Measurements from ENCODE around the gene SEL1L.

Gene SEL1L

GRCh38 chr14:81478446-81478845 lies 55.2 kb downstream of the SEL1L start:
- Histone ChIP-seq H2AFZ (ENCODE audit: low read depth, low read length, severe bottlenecking) (no peak overlapping the region), H3K27ac (ENCODE audit: low read depth, low read length) (no peak overlapping the region), H4K20me1 (ENCODE audit: low read depth, low read length) (no peaks in the 10 kb centered on the region), H3K9me2 (replicated peaks; ENCODE audit: insufficient read depth, low read length) (no peaks in the 10 kb centered on the region), H3K27me3 (ENCODE audit: low read length) (no peaks in the 10 kb centered on the region), H3K36me3 (ENCODE audit: low read length) (peaks cover 39% of the 10 kb centered on the region), H3K9ac (ENCODE audit: low read length) (no peak overlapping the region), H3K9me3 (ENCODE audit: insufficient read depth, low read length) (no peaks in the 10 kb centered on the region), H3K79me2 (ENCODE audit: insufficient read depth, low read length) (no peaks in the 10 kb centered on the region), H3K4me3 (ENCODE audit: insufficient read depth, low read length, poor library complexity, severe bottlenecking) (no peak overlapping the region), H3K4me2 (ENCODE audit: low read depth, low read length, poor library complexity, severe bottlenecking) (no peak overlapping the region), H3F3A (ENCODE audit: insufficient read depth) (no peaks in the 10 kb centered on the region)
- TF ChIP-seq EZH2phosphoT487 (conservative IDR thresholded peaks at IDR 0.05; ENCODE audit: low read length): no peak
- TF ChIP-seq, protein P1, sequence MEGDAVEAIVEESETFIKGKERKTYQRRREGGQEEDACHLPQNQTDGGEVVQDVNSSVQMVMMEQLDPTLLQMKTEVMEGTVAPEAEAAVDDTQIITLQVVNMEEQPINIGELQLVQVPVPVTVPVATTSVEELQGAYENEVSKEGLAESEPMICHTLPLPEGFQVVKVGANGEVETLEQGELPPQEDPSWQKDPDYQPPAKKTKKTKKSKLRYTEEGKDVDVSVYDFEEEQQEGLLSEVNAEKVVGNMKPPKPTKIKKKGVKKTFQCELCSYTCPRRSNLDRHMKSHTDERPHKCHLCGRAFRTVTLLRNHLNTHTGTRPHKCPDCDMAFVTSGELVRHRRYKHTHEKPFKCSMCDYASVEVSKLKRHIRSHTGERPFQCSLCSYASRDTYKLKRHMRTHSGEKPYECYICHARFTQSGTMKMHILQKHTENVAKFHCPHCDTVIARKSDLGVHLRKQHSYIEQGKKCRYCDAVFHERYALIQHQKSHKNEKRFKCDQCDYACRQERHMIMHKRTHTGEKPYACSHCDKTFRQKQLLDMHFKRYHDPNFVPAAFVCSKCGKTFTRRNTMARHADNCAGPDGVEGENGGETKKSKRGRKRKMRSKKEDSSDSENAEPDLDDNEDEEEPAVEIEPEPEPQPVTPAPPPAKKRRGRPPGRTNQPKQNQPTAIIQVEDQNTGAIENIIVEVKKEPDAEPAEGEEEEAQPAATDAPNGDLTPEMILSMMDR (IDR thresholded peaks at IDR 0.05; ENCODE audit: insufficient read depth, low read length, poor library complexity, severe bottlenecking): no peak

- peaks cover 39% of the 10 kb centered on the region for H3K36me3 ChIP-seq (ENCODE audit: low read length)
- no peaks in the 10 kb centered on the region for H3K9me2 ChIP-seq (replicated peaks; ENCODE audit: insufficient read depth, low read length)
- no peak overlapping the region for H2AFZ ChIP-seq (ENCODE audit: low read depth, low read length, severe bottlenecking)
- H3K27me3 ChIP-seq (ENCODE audit: low read length): no peaks in the 10 kb centered on the region
- no peak overlapping the region for H3K9ac ChIP-seq (ENCODE audit: low read length)
- 0 out of 2 replicates have a peak, but pooled peaks cover 4% of the 10 kb centered on the region for H4K20me1 ChIP-seq (ENCODE audit: low read depth, low read length)
- H3K4me2 ChIP-seq (ENCODE audit: low read depth, low read length, poor library complexity, severe bottlenecking): no peak overlapping the region
- H3K4me3 ChIP-seq (ENCODE audit: insufficient read depth, low read length, poor library complexity, severe bottlenecking): no peak overlapping the region
- no peak overlapping the region for H3K27ac ChIP-seq (ENCODE audit: low read depth, low read length)
- H3F3A ChIP-seq (ENCODE audit: insufficient read depth): no peaks in the 10 kb centered on the region
- H3K79me2 ChIP-seq (ENCODE audit: insufficient read depth, low read length): no peaks in the 10 kb centered on the region
- no peaks in the 10 kb centered on the region for H3K9me3 ChIP-seq (ENCODE audit: insufficient read depth, low read length)
- no peak for TF ChIP-seq EZH2phosphoT487 (conservative IDR thresholded peaks at IDR 0.05; ENCODE audit: low read length)
- TF ChIP-seq, protein P1 (IDR thresholded peaks at IDR 0.05; ENCODE audit: insufficient read depth, low read length, poor library complexity, severe bottlenecking): no peak
Measured at GRCh38 chr14:81476816-81477215, 56.8 kb downstream of the SEL1L start.

DNA sequence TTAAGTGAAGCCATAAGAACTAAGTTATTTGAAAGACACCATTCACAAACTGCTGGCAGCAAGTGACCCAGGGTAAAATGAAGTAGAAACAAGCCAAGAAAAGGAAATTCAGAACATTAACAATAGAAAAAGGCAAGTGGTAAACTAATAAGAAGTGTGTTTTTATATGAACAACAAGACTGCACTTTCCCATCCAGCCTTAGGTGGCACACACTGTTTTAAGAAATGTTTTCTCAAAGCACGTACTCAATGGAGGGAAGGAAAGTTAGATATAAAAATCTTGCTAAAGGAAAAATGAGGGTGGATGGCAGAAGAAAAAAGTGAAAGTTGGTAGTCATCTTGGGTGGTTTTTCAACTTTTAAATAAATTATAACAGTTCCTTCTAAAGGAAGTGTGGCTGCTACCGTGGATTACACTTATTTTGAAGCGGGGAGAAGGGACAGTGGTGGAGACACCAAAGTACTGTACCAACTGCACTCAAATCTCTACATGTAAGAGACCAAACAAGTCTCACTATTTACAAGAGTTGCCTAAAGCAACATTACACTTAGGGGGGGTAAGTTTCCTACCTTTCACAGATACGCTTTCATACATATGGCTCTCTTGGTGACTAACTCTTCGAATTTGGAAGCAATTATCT lies 58.8 kb downstream of the SEL1L start:
- H3K9me3 ChIP-seq (ENCODE audit: insufficient read depth, low read length): no peaks in the 10 kb centered on the region
- no peak for TF ChIP-seq EZH2phosphoT487 (conservative IDR thresholded peaks at IDR 0.05; ENCODE audit: low read length)
- TF ChIP-seq, protein P1 (IDR thresholded peaks at IDR 0.05; ENCODE audit: insufficient read depth, low read length, poor library complexity, severe bottlenecking): no peak
- H2AFZ ChIP-seq (ENCODE audit: low read depth, low read length, severe bottlenecking): no peak overlapping the region
- H3K36me3 ChIP-seq (ENCODE audit: low read length): peaks cover 35% of the 10 kb centered on the region
- H3K27ac ChIP-seq (ENCODE audit: low read depth, low read length): no peak overlapping the region
- H4K20me1 ChIP-seq (ENCODE audit: low read depth, low read length): 0 out of 2 replicates have a peak, but pooled peaks cover 4% of the 10 kb centered on the region
- H3K9me2 ChIP-seq (replicated peaks; ENCODE audit: insufficient read depth, low read length): no peaks in the 10 kb centered on the region
- no peak overlapping the region for H3K4me2 ChIP-seq (ENCODE audit: low read depth, low read length, poor library complexity, severe bottlenecking)
- H3K79me2 ChIP-seq (ENCODE audit: insufficient read depth, low read length): no peaks in the 10 kb centered on the region
- H3K27me3 ChIP-seq (ENCODE audit: low read length): no peaks in the 10 kb centered on the region
- H3K9ac ChIP-seq (ENCODE audit: low read length): no peak overlapping the region
- H3F3A ChIP-seq (ENCODE audit: insufficient read depth): no peaks in the 10 kb centered on the region
- no peak overlapping the region for H3K4me3 ChIP-seq (ENCODE audit: insufficient read depth, low read length, poor library complexity, severe bottlenecking)
